B cell (primary cell): ENCODE data around the gene CARNS1. TPM values are rescaled to one million over a fixed set of nuclear protein-coding genes. Genes with fewer than 3 reads are reported as not detected.

Experiments used
- ATAC-seq: fragments of 200-7000 bp; cut with Tn5 transposase; one replicate; pipeline ENCODE4 v1.10.0; 2021; ENCODE audit warnings: low read depth, mild to moderate bottlenecking, moderate number of reproducible peaks, moderate library complexity
- CTCF ChIA-PET: fragments of 350-600 bp; sonication (Branson Sonifier 250); formaldehyde crosslinking; loops from one replicate; lab custom pipeline; 2021; ENCODE audit warnings: antibody characterized with exemption, inconsistent platforms; lab: Charles Lee
- POLR2A ChIA-PET: fragments of 350-600 bp; sonication (Branson Sonifier 250); formaldehyde crosslinking; loops from one replicate; lab custom pipeline; 2021; ENCODE audit warnings: antibody characterized with exemption; lab: Charles Lee
- DNase-seq: peaks from one replicate; pipeline ENCODE4 v3.0.0; 2013
- H2AFZ ChIP-seq: 2 replicates; pipeline ENCODE4 v1.6.1; 2012; ENCODE audit warnings: mild to moderate bottlenecking, low read depth, low read length; ENCODE audit not compliant: insufficient read depth, poor library complexity, severe bottlenecking
- H3K27ac ChIP-seq, 2 donors: 1 replicate in 1 of 2; 2 replicates in 1 of 2; pipeline ENCODE4 v1.5.1; 2012 to 2013; ENCODE audit warnings: low read length in 2 of 2, mild to moderate bottlenecking in 2 of 2, moderate library complexity in 1 of 2
- H3K27me3 ChIP-seq, 4 experiments: fragments of 200-600 bp in 1 of 4; sonication (generic) in 1 of 4; replicated peaks in 1 of 4; 1 replicate in 2 of 4; 2 replicates in 2 of 4; pipeline versions ENCODE4 v1.6.1 to v1.7.0; 2013 to 2016; ENCODE audit warnings: low read length in 3 of 4, mild to moderate bottlenecking in 2 of 4, mixed read lengths in 1 of 4, moderate library complexity in 1 of 4; ENCODE audit not compliant: insufficient read depth in 4 of 4, control insufficient read depth in 3 of 4; ENCODE audit errors: control extremely low read depth in 1 of 4
- H3K36me3 ChIP-seq, 2 experiments: replicated peaks in 1 of 2; 1 replicate in 1 of 2; 2 replicates in 1 of 2; pipeline versions ENCODE4 v1.6.1 to v1.7.1; 2013; ENCODE audit warnings: low read length in 1 of 2; ENCODE audit not compliant: insufficient read depth in 2 of 2, control insufficient read depth in 1 of 2; ENCODE audit errors: control extremely low read depth in 1 of 2, extremely low read depth in 1 of 2
- H3K4me1 ChIP-seq, 2 donors: fragments of 200-600 bp in 1 of 2; sonication (generic) in 1 of 2; 1 replicate in 1 of 2; 2 replicates in 1 of 2; pipeline versions ENCODE4 v1.5.1 to v1.6.1; 2013 to 2017; ENCODE audit warnings: low read length in 2 of 2; ENCODE audit not compliant: control insufficient read depth in 2 of 2, insufficient read depth in 2 of 2
- H3K4me2 ChIP-seq: replicated peaks from 2 replicates; pipeline ENCODE3; 2012; ENCODE audit warnings: mild to moderate bottlenecking, low read depth, low read length; ENCODE audit not compliant: poor library complexity, severe bottlenecking
- H3K4me3 ChIP-seq, 5 experiments: fragments of 200-600 bp in 1 of 5; sonication (generic) in 1 of 5; 1 replicate in 3 of 5; 2 replicates in 2 of 5; pipeline versions ENCODE4 v1.5.1 to v1.7.0; 2011 to 2016; ENCODE audit warnings: low read length in 4 of 5, mild to moderate bottlenecking in 4 of 5, low read depth in 2 of 5, control low read depth in 1 of 5, moderate library complexity in 1 of 5; ENCODE audit not compliant: insufficient read depth in 1 of 5; ENCODE audit errors: control extremely low read depth in 1 of 5, extremely low read depth in 1 of 5
- H3K79me2 ChIP-seq: fragments of 200-600 bp; sonication (generic); one replicate; pipeline ENCODE4 v1.6.0; 2016; ENCODE audit warnings: low read length; ENCODE audit not compliant: control insufficient read depth, insufficient read depth
- H3K9ac ChIP-seq: fragments of 200-600 bp; sonication (generic); 2 replicates; pipeline ENCODE4 v1.6.1; 2017; ENCODE audit warnings: mild to moderate bottlenecking, low read length, moderate library complexity
- H3K9me3 ChIP-seq, 3 donors: one replicate each; pipeline versions ENCODE4 v1.6.1 to v1.7.1; 2013; ENCODE audit warnings: low read length in 2 of 3; ENCODE audit not compliant: control insufficient read depth in 2 of 3, insufficient read depth in 1 of 3; ENCODE audit errors: control extremely low read depth in 1 of 3
- H4K20me1 ChIP-seq: 2 replicates; pipeline ENCODE4 v1.6.0; 2012; ENCODE audit warnings: mild to moderate bottlenecking, low read length; ENCODE audit not compliant: insufficient read depth, control insufficient read depth, poor library complexity, severe bottlenecking
- H3K27ac Mint-ChIP-seq: one replicate; pipeline ENCODE4 v1.8.0; 2021; ENCODE audit warnings: mixed read lengths
- H3K27me3 Mint-ChIP-seq: one replicate; pipeline ENCODE4 v1.8.0; 2021; ENCODE audit warnings: mixed read lengths
- H3K4me1 Mint-ChIP-seq: one replicate; pipeline ENCODE4 v1.8.0; 2021; ENCODE audit warnings: mixed read lengths
- H3K4me3 Mint-ChIP-seq: one replicate; pipeline ENCODE4 v1.8.0; 2021; ENCODE audit warnings: mixed read lengths
- H3K9me3 Mint-ChIP-seq: one replicate; pipeline ENCODE4 v1.8.0; 2022; ENCODE audit warnings: mixed read lengths; ENCODE audit not compliant: insufficient read depth
- EZH2 ChIP-seq: IDR thresholded peaks from 2 replicates; pipeline ENCODE4 v1.6.1; 2012; ENCODE audit warnings: borderline replicate concordance, low read depth, mild to moderate bottlenecking, moderate library complexity, low read length; ENCODE audit not compliant: insufficient read depth, poor library complexity, severe bottlenecking
- WGBS: methylation state at CpG from one replicate; pipeline ENCODE4 v1.1.5; 2013; ENCODE audit warnings: missing lambda C conversion rate; ENCODE audit not compliant: insufficient coverage; 5-methylcytosine and 5-hydroxymethylcytosine counted together
- intact Hi-C: fragments of 100-400 bp; cut with micrococcal nuclease; formaldehyde crosslinking; loops from one replicate; pipeline ENCODE4 v1.10.0; 2022
- polyA plus RNA-seq: library from polyadenylated mRNA; depleted of rRNA; stranded (reverse); fragments of >200 nt; gene quantifications from 2 replicates; pipeline ENCODE4 v1.2.3, GENCODE V29; 2012
- total RNA-seq, 2 donors: library from RNA; stranded (reverse); fragments of 120-200 nt in 1 of 2; gene quantifications; 1 replicate in 1 of 2; 2 replicates in 1 of 2; pipeline versions ENCODE4 v1.2.3 to v1.2.4, GENCODE V29; 2013 to 2022
- TF ChIP-seq, protein P1 (sequence below): fragments of 200-600 bp; IDR thresholded peaks from one replicate; pipeline ENCODE4 v1.8.0; 2022; ENCODE audit warnings: antibody characterized with exemption, mild to moderate bottlenecking

CARNS1 gene
- total and polyA plus RNA-seq, 2 donors (not counting 1 experiment from before 2014, with no cell fraction given), result 24.1 to 41.1 TPM

DNA sequence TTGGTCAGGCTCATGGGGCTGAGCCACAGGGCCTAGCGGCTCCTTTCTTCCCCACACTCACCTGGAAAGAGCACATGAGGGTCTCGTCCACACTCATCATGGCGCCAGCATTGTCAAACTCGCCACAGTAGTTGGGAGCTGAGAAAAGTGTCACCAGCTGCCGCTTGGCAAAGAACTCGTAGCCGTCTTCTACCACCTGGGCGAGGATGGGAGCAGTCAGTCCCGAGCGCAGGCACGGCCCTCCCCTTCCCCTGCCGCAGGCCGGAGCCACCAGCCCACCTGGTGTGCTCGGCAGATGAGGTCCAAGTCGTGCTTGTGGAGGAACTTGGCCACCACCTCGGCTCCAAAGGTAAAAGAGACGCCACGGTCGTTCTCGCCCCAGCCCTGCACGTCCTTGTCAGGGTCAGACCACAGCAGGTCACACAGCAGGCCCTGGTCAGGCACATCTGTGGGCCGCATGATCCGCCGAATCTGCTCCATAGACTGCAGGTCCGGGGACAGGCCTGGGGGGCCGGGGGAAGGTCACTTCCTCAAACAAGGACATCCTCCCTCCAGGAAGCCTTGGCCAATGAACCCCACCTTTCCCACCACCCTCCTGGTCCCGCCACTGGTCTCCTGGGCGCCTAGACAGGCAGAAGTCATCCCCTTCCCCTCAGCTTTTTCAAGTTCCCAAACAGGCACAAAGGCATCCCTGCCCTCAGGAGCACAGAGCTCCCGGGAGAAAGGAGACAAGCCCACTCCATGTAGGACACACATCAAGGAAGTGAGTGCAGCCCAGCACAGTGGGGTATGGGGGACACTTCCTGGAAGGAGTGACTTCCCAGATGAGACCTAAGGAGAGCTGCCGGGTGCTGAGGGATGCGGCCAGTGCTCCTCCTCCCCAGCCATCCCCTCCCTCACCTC lies 16.6 kb upstream of the CARNS1 start:
- no peak for TF ChIP-seq EZH2
- TF ChIP-seq, protein P1, sequence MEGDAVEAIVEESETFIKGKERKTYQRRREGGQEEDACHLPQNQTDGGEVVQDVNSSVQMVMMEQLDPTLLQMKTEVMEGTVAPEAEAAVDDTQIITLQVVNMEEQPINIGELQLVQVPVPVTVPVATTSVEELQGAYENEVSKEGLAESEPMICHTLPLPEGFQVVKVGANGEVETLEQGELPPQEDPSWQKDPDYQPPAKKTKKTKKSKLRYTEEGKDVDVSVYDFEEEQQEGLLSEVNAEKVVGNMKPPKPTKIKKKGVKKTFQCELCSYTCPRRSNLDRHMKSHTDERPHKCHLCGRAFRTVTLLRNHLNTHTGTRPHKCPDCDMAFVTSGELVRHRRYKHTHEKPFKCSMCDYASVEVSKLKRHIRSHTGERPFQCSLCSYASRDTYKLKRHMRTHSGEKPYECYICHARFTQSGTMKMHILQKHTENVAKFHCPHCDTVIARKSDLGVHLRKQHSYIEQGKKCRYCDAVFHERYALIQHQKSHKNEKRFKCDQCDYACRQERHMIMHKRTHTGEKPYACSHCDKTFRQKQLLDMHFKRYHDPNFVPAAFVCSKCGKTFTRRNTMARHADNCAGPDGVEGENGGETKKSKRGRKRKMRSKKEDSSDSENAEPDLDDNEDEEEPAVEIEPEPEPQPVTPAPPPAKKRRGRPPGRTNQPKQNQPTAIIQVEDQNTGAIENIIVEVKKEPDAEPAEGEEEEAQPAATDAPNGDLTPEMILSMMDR, result no peak
- ChIA-PET CTCF (interaction anchor here (1.2 to 1.8 kb wide), 3 partner anchors 17 to 53 kb away, joined by 3 to 6 read pairs (median 5); no protein-coding TSS in a partner anchor), POLR2A (interaction anchor here (1.2 to 6.8 kb wide), 3 partner anchors 8 to 36 kb away, joined by 3 to 195 read pairs (median 3); partner anchors contain the start of gene PTPRCAP)
- DNase-seq (no peak), ATAC-seq (no peak)
- no peaks in the 10 kb centered on the region for H3K27me3 ChIP-seq
- Mint-ChIP-seq H3K4me3 (peak overlapping the region; percentile 26), H3K27ac (peak overlapping the region; percentile 63), H3K4me1 (peaks cover 49% of the 10 kb centered on the region), H3K27me3 (no peaks in the 10 kb centered on the region), H3K9me3 (no peaks in the 10 kb centered on the region)
- H3K4me3 ChIP-seq, result no peak overlapping the region
- peak overlapping the region in 1 of 2 donors; percentile 23 for H3K27ac ChIP-seq
- H3K4me2 ChIP-seq, result peak overlapping the region; percentile 22
- peaks cover 35 to 56% of the 10 kb centered on the region in 2 donors for H3K4me1 ChIP-seq
- H3K9me3 ChIP-seq, result peaks cover 0 to 2% (median 0%) of the 10 kb centered on the region in 3 donors
- 94% methylated on average over 29 of the region's 31 CpGs for WGBS
- H2AFZ ChIP-seq, result no peak overlapping the region
- peaks cover 63% of the 10 kb centered on the region for H4K20me1 ChIP-seq
- H3K9ac ChIP-seq, result no peak overlapping the region
- peaks cover 2 to 49% of the 10 kb centered on the region in 2 experiments for H3K36me3 ChIP-seq
- H3K79me2 ChIP-seq, result peaks cover 59% of the 10 kb centered on the region
- intact Hi-C loops, result no loop called here
